ENCODE data around the gene MAML2.

MAML2 gene

GRCh38 chr11:95991101-95991500 lies 351.9 kb downstream of the MAML2 start:
- Histone ChIP-seq H3K4me3 (ENCODE audit: insufficient read depth in 1 of 2, low read depth in 1 of 2, low read length in 2 of 2) (no peak overlapping the region), H3K23ac (ENCODE audit: low read length in 2 of 2) (no peak overlapping the region), H2BK15ac (ENCODE audit: low read depth, poor library complexity, severe bottlenecking) (no peak overlapping the region), H2AK5ac (ENCODE audit: low read length, severe bottlenecking) (peak overlapping the region; percentile 87), H3K9me3 (ENCODE audit: control insufficient read depth, low read length) (no peaks in the 10 kb centered on the region), H3K4ac (ENCODE audit: low read depth in 1 of 2, low read length in 2 of 2) (no peak overlapping the region), H3K9ac (ENCODE audit: low read length) (no peak overlapping the region), H3K79me1 (replicated peaks; ENCODE audit: low read length, poor library complexity, severe bottlenecking) (peaks cover 6% of the 10 kb centered on the region), H2BK120ac (ENCODE audit: low read depth, low read length) (no peak overlapping the region), H2BK5ac (ENCODE audit: low read depth, low read length, poor library complexity, severe bottlenecking) (no peak overlapping the region), H2AFZ (ENCODE audit: low read depth, low read length) (no peak overlapping the region), H3K27me3 (ENCODE audit: control insufficient read depth in 1 of 2, insufficient read depth in 1 of 2, low read length in 2 of 2) (no peaks in the 10 kb centered on the region), H4K8ac (ENCODE audit: low read length) (no peak overlapping the region), H2BK12ac (ENCODE audit: low read length in 2 of 2) (no peak overlapping the region), H3K14ac (ENCODE audit: low read length in 2 of 2) (no peak overlapping the region), H3K27ac (ENCODE audit: low read length, poor library complexity, severe bottlenecking) (peak overlapping the region; percentile 63), H3K4me1 (ENCODE audit: control insufficient read depth, insufficient read depth, low read depth, low read length) (peaks cover 8% of the 10 kb centered on the region), H3K18ac (ENCODE audit: low read depth in 1 of 2, low read length in 2 of 2) (peak overlapping the region in 1 of 2 experiments; percentile 43), H4K91ac (ENCODE audit: low read length) (no peak overlapping the region), H3K36me3 (ENCODE audit: control insufficient read depth in 1 of 2, insufficient read depth in 2 of 2, low read depth in 1 of 2, low read length in 2 of 2) (peaks cover 2 to 28% of the 10 kb centered on the region in 2 experiments), H3K4me2 (ENCODE audit: low read length, poor library complexity, severe bottlenecking) (peak overlapping the region; percentile 47)
- no peak for DNase-seq
- whole genome bisulfite sequencing: 100% methylated on average over 1 of the region's 1 CpG

GRCh38 chr11:95989780-95990179 lies 353.2 kb downstream of the MAML2 start:
- Histone ChIP-seq H2AFZ (ENCODE audit: low read depth, low read length) (no peak overlapping the region), H3K36me3 (ENCODE audit: control insufficient read depth in 1 of 2, insufficient read depth in 2 of 2, low read depth in 1 of 2, low read length in 2 of 2) (peaks cover 2 to 28% of the 10 kb centered on the region in 2 experiments), H3K14ac (ENCODE audit: low read length in 2 of 2) (no peak overlapping the region), H3K23ac (ENCODE audit: low read length in 2 of 2) (no peak overlapping the region), H3K9ac (ENCODE audit: low read length) (no peak overlapping the region), H3K27ac (ENCODE audit: low read length, poor library complexity, severe bottlenecking) (no peak overlapping the region), H3K4ac (ENCODE audit: low read depth in 1 of 2, low read length in 2 of 2) (no peak overlapping the region), H3K4me2 (ENCODE audit: low read length, poor library complexity, severe bottlenecking) (no peak overlapping the region), H3K4me1 (ENCODE audit: control insufficient read depth, insufficient read depth, low read depth, low read length) (peaks cover 8% of the 10 kb centered on the region), H2BK12ac (ENCODE audit: low read length in 2 of 2) (no peak overlapping the region), H2BK5ac (ENCODE audit: low read depth, low read length, poor library complexity, severe bottlenecking) (no peak overlapping the region), H3K4me3 (ENCODE audit: insufficient read depth in 1 of 2, low read depth in 1 of 2, low read length in 2 of 2) (no peak overlapping the region), H2BK120ac (ENCODE audit: low read depth, low read length) (no peak overlapping the region), H3K18ac (ENCODE audit: low read depth in 1 of 2, low read length in 2 of 2) (no peak overlapping the region), H3K79me1 (replicated peaks; ENCODE audit: low read length, poor library complexity, severe bottlenecking) (peaks cover 6% of the 10 kb centered on the region), H2AK5ac (ENCODE audit: low read length, severe bottlenecking) (no peak overlapping the region), H4K91ac (ENCODE audit: low read length) (no peak overlapping the region), H3K9me3 (ENCODE audit: control insufficient read depth, low read length) (no peaks in the 10 kb centered on the region), H3K27me3 (ENCODE audit: control insufficient read depth in 1 of 2, insufficient read depth in 1 of 2, low read length in 2 of 2) (no peaks in the 10 kb centered on the region), H2BK15ac (ENCODE audit: low read depth, poor library complexity, severe bottlenecking) (no peak overlapping the region), H4K8ac (ENCODE audit: low read length) (no peak overlapping the region)
- no peak for DNase-seq
- no CpG with 5 or more reads among the region's 1 CpG for WGBS

GRCh38 chr11:95989076-95989605 lies 353.9 kb downstream of the MAML2 start:
- DNase-seq: no peak
- Histone ChIP-seq H3K36me3 (ENCODE audit: control insufficient read depth in 1 of 2, insufficient read depth in 2 of 2, low read depth in 1 of 2, low read length in 2 of 2) (peaks cover 2 to 34% of the 10 kb centered on the region in 2 experiments), H3K4me1 (ENCODE audit: control insufficient read depth, insufficient read depth, low read depth, low read length) (peaks cover 6% of the 10 kb centered on the region), H3K9me3 (ENCODE audit: control insufficient read depth, low read length) (no peaks in the 10 kb centered on the region), H2BK120ac (ENCODE audit: low read depth, low read length) (no peak overlapping the region), H3K79me1 (replicated peaks; ENCODE audit: low read length, poor library complexity, severe bottlenecking) (peaks cover 6% of the 10 kb centered on the region), H4K8ac (ENCODE audit: low read length) (no peak overlapping the region), H3K9ac (ENCODE audit: low read length) (no peak overlapping the region), H3K23ac (ENCODE audit: low read length in 2 of 2) (no peak overlapping the region), H2BK15ac (ENCODE audit: low read depth, poor library complexity, severe bottlenecking) (no peak overlapping the region), H3K18ac (ENCODE audit: low read depth in 1 of 2, low read length in 2 of 2) (no peak overlapping the region), H3K4me3 (ENCODE audit: insufficient read depth in 1 of 2, low read depth in 1 of 2, low read length in 2 of 2) (no peak overlapping the region), H3K27ac (ENCODE audit: low read length, poor library complexity, severe bottlenecking) (no peak overlapping the region), H3K4me2 (ENCODE audit: low read length, poor library complexity, severe bottlenecking) (no peak overlapping the region), H2AK5ac (ENCODE audit: low read length, severe bottlenecking) (no peak overlapping the region), H3K4ac (ENCODE audit: low read depth in 1 of 2, low read length in 2 of 2) (no peak overlapping the region), H3K27me3 (ENCODE audit: control insufficient read depth in 1 of 2, insufficient read depth in 1 of 2, low read length in 2 of 2) (no peaks in the 10 kb centered on the region), H2AFZ (ENCODE audit: low read depth, low read length) (no peak overlapping the region), H3K14ac (ENCODE audit: low read length in 2 of 2) (no peak overlapping the region), H2BK5ac (ENCODE audit: low read depth, low read length, poor library complexity, severe bottlenecking) (no peak overlapping the region), H4K91ac (ENCODE audit: low read length) (no peak overlapping the region), H2BK12ac (ENCODE audit: low read length in 2 of 2) (no peak overlapping the region)
- WGBS: 100% methylated on average over 2 of the region's 2 CpGs

- no CpG with 5 or more reads among the region's 1 CpG for WGBS
- H2AK5ac ChIP-seq (ENCODE audit: low read length, severe bottlenecking): no peak overlapping the region
- no peak overlapping the region for H4K8ac ChIP-seq (ENCODE audit: low read length)
- H2BK5ac ChIP-seq (ENCODE audit: low read depth, low read length, poor library complexity, severe bottlenecking): no peak overlapping the region
- H3K9ac ChIP-seq (ENCODE audit: low read length): peak overlapping the region; percentile 30
- no peak overlapping the region for H2BK120ac ChIP-seq (ENCODE audit: low read depth, low read length)
- no peaks in the 10 kb centered on the region for H3K9me3 ChIP-seq (ENCODE audit: control insufficient read depth, low read length)
- H3K18ac ChIP-seq (ENCODE audit: low read depth in 1 of 2, low read length in 2 of 2): no peak overlapping the region
- no peak overlapping the region for H2AFZ ChIP-seq (ENCODE audit: low read depth, low read length)
- peaks cover 6 to 63% of the 10 kb centered on the region in 2 experiments for H3K36me3 ChIP-seq (ENCODE audit: control insufficient read depth in 1 of 2, insufficient read depth in 2 of 2, low read depth in 1 of 2, low read length in 2 of 2)
- no peak for DNase-seq
- H4K91ac ChIP-seq (ENCODE audit: low read length): no peak overlapping the region
- H3K23ac ChIP-seq (ENCODE audit: low read length in 2 of 2): no peak overlapping the region
- peaks cover 2% of the 10 kb centered on the region for H3K4me1 ChIP-seq (ENCODE audit: control insufficient read depth, insufficient read depth, low read depth, low read length)
- H3K27ac ChIP-seq (ENCODE audit: low read length, poor library complexity, severe bottlenecking): no peak overlapping the region
- H2BK12ac ChIP-seq (ENCODE audit: low read length in 2 of 2): no peak overlapping the region
- no peak overlapping the region for H3K4me2 ChIP-seq (ENCODE audit: low read length, poor library complexity, severe bottlenecking)
- H3K4me3 ChIP-seq (ENCODE audit: insufficient read depth in 1 of 2, low read depth in 1 of 2, low read length in 2 of 2): no peak overlapping the region
- H2BK15ac ChIP-seq (ENCODE audit: low read depth, poor library complexity, severe bottlenecking): no peak overlapping the region
- H3K4ac ChIP-seq (ENCODE audit: low read depth in 1 of 2, low read length in 2 of 2): no peak overlapping the region
- H3K79me1 ChIP-seq (replicated peaks; ENCODE audit: low read length, poor library complexity, severe bottlenecking): peaks cover 2% of the 10 kb centered on the region
- H3K14ac ChIP-seq (ENCODE audit: low read length in 2 of 2): no peak overlapping the region
- no peaks in the 10 kb centered on the region for H3K27me3 ChIP-seq (ENCODE audit: control insufficient read depth in 1 of 2, insufficient read depth in 1 of 2, low read length in 2 of 2)
Observed at GRCh38 chr11:95985174-95985808, 357.7 kb downstream of the MAML2 start.

Data from mesenchymal stem cell (in vitro differentiated cells and primary cell).